OCI-LY1 (cell line): ENCODE data around the gene ARHGAP24.

Source experiments
- CTCF ChIP-seq: fragments of 200-600 bp; sonication (generic), shearing (Covaris generic); IDR thresholded peaks from 2 replicates; pipeline ENCODE4 v1.5.1; 2017; ENCODE audit warnings: mild to moderate bottlenecking, antibody characterized with exemption, low read length, moderate library complexity, mixed read lengths
- EZH2 ChIP-seq: fragments of 200-600 bp; sonication (generic), shearing (Covaris generic); IDR thresholded peaks from 2 replicates; pipeline ENCODE4 v1.8.0; 2017; ENCODE audit warnings: borderline replicate concordance, mixed run types, mild to moderate bottlenecking, antibody characterized with exemption, low read length, moderate library complexity, mixed read lengths

GRCh38 chr4:86035688-86036087, 560.7 kb downstream of the ARHGAP24 start:
- TF ChIP-seq EZH2 (no peak), CTCF (no peak)
